Activated T-cell treated with anti-CD3 and anti-CD28 coated beads, Interleukin-2, amount 50 U/mL, for 48 hours (primary cell): ENCODE data around the gene GABBR2.

Source experiments
- DNase-seq, 2 experiments: peaks; one replicate each; pipeline ENCODE4 v3.0.0-alpha.2; 2020

GABBR2 gene

GRCh38 chr9:98625728-98626127 lies 83.0 kb downstream of the GABBR2 start:
- no peak for DNase-seq

- no peak for DNase-seq
Observed at GRCh38 chr9:98619788-98620187, 88.9 kb downstream of the GABBR2 start.

- no peak for DNase-seq
Observed at GRCh38 chr9:98615633-98616032, 93.1 kb downstream of the GABBR2 start.

- no peak for DNase-seq
Observed at GRCh38 chr9:98614941-98615340, 93.8 kb downstream of the GABBR2 start.

- DNase-seq: no peak
Observed at GRCh38 chr9:98612061-98612752, 96.5 kb downstream of the GABBR2 start.

- DNase-seq: no peak
Observed at GRCh38 chr9:98611319-98611718, 97.4 kb downstream of the GABBR2 start.

GRCh38 chr9:98610711-98611110 lies 98.0 kb downstream of the GABBR2 start:
- DNase-seq: no peak

GRCh38 chr9:98610211-98610610 lies 98.5 kb downstream of the GABBR2 start:
- no peak for DNase-seq

GRCh38 chr9:98609646-98610045 lies 99.1 kb downstream of the GABBR2 start:
- no peak for DNase-seq

GRCh38 chr9:98607787-98608186 lies 100.9 kb downstream of the GABBR2 start:
- DNase-seq: no peak

GRCh38 chr9:98607152-98607551 lies 101.6 kb downstream of the GABBR2 start:
- DNase-seq: no peak

- DNase-seq: no peak
Observed at GRCh38 chr9:98606730-98607129, 102.0 kb downstream of the GABBR2 start.

GRCh38 chr9:98605116-98605515 lies 103.6 kb downstream of the GABBR2 start:
- DNase-seq: no peak

GRCh38 chr9:98603821-98604383 lies 104.8 kb downstream of the GABBR2 start:
- no peak for DNase-seq

- DNase-seq: no peak
Observed at GRCh38 chr9:98602839-98603500, 105.8 kb downstream of the GABBR2 start.

- DNase-seq: no peak
Observed at GRCh38 chr9:98600631-98601030, 108.1 kb downstream of the GABBR2 start.

- no peak for DNase-seq
Observed at GRCh38 chr9:98599566-98600216, 109.0 kb downstream of the GABBR2 start.

GRCh38 chr9:98598861-98599260 lies 109.9 kb downstream of the GABBR2 start:
- no peak for DNase-seq

GRCh38 chr9:98597236-98597771 lies 111.4 kb downstream of the GABBR2 start:
- DNase-seq: no peak

GRCh38 chr9:98596486-98596885 lies 112.2 kb downstream of the GABBR2 start:
- no peak for DNase-seq

GRCh38 chr9:98594546-98595160 lies 114.1 kb downstream of the GABBR2 start:
- DNase-seq: no peak

- no peak for DNase-seq
Observed at GRCh38 chr9:98593354-98594253, 115.1 kb downstream of the GABBR2 start.
